Fibroblast of upper back skin (primary cell): Measurements from ENCODE around the gene PLVAP.

Experiments
- DNase-seq: peaks from one replicate; pipeline ENCODE4 v3.0.0-alpha.2; 2013

Gene PLVAP

DNA sequence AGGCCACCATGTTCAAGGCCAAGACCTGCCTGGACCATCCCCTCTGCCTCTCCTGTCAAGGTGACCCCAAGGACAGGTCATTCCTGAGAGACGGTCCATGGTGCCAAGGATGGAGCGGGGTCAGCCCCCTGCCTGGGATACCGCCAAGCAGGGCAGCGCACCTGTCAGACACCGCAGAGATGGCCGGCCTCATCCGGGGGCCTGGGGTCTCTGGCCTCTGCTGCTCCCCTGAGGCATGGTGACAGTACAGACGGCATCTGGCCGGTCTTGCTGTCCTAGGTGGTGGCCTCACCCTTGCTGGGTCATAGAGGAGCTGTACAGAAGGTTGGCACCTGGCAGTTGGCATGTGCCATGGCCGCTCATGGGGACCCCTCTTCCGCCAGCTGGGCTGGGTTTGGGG, 56.7 kb downstream of the PLVAP start:
- no peak for DNase-seq

GRCh38 chr19:17319473-17320238, 57.5 kb downstream of the PLVAP start:
- no peak for DNase-seq

GRCh38 chr19:17318966-17319365, 58.2 kb downstream of the PLVAP start:
- no peak for DNase-seq

- no peak for DNase-seq
Measured at GRCh38 chr19:17314007-17314593, 63.0 kb downstream of the PLVAP start.

DNA sequence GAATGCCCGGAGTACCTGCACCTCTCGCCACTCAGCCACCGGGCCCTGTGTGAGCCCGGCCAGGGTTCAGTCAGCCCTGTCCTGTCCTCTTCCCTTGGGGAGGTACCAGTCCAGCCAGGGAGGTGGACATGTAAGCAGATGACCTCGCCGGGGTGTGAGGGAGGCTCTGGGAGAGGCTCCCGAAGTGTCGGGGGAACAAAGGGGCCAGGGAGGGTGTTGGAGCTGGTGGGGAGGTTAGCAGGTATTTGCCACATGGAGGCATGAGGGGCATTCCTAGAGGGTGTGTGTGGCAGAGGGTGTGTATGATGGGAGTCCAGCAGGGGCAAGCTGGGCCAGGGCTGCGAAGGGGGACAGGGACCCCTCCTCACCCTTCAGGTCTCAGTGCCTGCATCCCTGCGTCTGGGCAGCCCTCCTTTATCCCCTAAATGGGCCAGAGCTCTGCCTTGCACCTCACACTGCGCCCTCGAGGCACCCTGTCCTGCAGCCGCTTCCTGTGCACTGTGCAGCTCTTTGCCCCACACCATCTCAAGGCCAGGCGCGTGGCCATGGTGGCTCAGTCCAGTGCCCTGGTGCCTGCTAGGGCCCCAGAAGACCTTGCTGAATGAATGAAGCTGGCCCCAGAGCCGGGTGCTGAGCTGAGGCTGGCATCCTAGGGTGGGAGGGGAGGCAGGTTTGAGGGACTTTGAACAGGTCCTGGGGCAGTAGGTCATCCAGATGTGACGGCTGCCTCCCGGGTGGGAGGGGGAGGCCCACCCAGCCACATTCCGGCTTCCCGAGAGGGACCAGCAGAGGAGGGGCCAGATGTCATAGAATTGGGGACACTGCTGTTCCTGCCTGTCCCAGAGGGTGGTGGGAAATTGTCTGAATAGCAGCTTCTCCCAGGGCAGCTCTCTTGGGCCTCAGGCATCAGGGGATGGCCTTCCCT, 64.7 kb downstream of the PLVAP start:
- no peak for DNase-seq

- DNase-seq: peak; percentile 55
Measured at GRCh38 chr19:17311455-17312188, 65.5 kb downstream of the PLVAP start.

GRCh38 chr19:17309965-17310461, 67.1 kb downstream of the PLVAP start:
- DNase-seq: no peak

DNA sequence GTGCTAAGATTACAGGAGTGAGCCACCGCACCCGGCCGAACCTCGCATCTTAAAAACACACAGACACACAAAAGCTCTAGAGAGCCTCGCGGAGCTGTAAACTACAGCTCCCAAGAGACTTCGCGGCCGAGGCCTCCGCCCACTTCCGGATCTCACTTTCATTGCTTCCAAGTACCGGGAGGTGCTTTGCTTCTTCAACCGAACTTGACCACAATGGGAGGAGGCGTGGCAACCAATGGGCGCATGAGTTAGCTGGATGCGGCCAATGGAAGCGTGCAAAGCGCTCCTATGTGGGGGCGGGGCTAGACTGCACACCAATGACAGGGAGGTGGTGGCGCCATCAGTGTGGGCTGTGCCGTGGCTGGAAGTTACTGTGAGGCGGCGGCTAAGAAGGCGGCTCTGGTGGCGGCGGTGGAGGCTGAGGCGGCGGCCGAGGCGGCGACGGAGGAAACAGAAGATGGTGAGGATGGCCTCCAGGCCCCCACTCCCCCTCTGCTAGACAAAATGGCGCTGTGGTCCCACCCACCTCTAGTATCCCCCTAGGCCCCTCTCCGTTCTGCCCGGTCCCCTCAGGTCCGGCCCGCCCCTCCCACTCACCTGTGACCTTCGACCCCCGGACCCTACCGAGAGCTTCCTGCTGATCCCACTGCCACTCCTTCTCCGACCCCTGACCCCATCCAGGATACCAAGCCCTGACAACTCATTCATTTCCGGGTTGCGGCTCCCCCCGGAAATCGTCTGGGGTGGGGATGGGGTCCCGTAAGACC, 67.8 kb downstream of the PLVAP start, which contains the start of gene DDA1:
Gene DDA1 (plus strand): TSS at position 366 of the 767 bp plus-strand sequence. CDS start 92 bp downstream, at position 458.
- DNase-seq: peak; percentile 100

- no peak for DNase-seq
Measured at GRCh38 chr19:17307876-17308377, 69.2 kb downstream of the PLVAP start.

GRCh38 chr19:17306285-17306714, 70.8 kb downstream of the PLVAP start:
- no peak for DNase-seq

DNA sequence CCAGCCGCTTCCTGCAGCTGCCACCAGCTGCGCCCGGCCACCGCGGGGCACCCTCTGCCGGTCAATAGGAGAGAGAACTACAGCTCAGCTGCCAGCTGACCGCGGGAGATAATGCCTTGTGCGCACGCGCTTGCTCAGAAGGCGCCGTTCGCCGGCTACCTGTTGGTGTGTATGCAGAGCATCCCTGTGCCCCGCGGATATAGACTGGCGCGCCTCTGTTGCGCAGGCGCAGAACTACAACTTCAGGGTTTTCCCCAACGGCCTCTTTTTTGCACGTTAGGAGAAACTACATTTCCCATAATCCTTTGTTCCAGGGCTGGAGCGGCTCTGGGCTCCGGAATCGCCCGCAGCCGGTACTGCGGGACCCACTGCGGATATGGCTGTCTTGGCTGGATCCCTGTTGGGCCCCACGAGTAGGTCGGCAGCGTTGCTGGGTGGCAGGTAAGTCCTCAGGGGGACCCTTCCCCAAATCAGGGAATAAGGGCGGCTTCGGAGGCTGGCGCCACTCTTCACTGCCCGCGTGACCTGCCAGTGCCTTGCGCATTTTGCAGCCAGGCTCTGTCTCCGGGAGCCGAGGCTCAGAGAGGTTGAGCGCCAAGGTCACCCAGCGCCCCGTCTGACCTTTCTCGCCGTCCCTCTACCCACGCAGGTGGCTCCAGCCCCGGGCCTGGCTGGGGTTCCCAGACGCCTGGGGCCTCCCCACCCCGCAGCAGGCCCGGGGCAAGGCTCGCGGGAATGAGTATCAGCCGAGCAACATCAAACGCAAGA, 71.4 kb downstream of the PLVAP start, which contains the start of gene MRPL34:
Gene MRPL34 (plus strand): TSS at position 356 of the 768 bp plus-strand sequence. CDS start 21 bp downstream, at position 377.
- DNase-seq: peak; percentile 99

DNA sequence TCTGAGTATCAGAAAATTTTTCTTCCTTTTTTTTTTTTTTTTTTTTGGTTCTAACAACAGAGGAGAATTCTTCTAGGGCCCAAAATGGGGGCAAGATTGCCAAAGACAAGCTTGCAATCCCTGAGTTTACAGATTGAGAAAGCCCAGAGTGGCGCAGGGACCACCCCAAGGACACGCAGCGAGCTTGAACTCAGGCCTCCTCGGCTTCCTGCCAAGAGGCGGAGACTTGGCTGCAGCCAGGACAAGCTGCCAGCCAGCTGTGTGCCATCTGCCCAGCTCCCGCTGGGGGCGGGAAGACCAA, 72.0 kb downstream of the PLVAP start:
- no peak for DNase-seq

DNA sequence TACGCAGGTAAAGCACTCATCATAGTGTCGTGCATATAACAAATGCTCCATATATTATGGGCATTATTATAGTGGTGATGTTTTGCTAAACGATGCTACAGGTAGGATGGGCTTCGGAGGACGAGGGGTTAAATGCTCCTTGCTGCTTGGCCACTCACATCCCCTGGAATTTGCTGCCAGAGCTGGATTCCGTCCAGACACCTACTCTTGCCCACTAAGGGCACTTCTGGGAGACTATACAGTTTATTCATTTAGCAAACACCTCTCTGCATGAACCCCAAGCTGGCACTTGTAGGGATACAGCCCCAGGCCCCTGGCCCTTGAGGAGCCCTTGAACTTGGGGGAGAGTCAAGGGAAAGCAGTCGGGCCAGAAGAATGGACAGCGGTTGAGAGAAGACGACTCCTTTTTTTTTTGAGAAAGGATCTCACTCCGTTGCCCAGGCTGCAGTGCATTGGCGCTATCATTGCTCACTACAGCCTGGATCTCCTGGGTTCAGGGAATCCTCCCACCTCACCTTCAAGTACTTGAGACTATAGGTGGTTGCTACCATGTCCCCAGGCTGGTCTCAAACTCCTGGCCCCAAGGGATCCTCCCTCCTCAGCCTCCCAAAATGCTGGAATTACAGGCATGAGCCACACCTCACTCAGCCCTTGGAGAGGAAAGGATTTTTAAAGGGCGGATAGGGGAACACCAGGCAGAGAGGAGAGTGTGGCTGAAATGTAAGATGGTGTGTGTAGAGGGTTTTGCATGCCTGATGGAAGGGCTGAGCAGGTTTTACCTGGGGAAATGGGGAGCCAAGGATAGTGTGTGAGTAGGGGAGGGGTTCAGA, 72.5 kb downstream of the PLVAP start:
- DNase-seq: no peak

GRCh38 chr19:17303940-17304267, 73.2 kb downstream of the PLVAP start:
- DNase-seq: no peak

GRCh38 chr19:17303167-17303939, 73.8 kb downstream of the PLVAP start, which contains the start of gene ABHD8:
ABHD8 (minus strand) TSS chr19:17303425; CDS start chr19:17301616, 1,809 bp downstream.
- peak; percentile 94 for DNase-seq

DNA sequence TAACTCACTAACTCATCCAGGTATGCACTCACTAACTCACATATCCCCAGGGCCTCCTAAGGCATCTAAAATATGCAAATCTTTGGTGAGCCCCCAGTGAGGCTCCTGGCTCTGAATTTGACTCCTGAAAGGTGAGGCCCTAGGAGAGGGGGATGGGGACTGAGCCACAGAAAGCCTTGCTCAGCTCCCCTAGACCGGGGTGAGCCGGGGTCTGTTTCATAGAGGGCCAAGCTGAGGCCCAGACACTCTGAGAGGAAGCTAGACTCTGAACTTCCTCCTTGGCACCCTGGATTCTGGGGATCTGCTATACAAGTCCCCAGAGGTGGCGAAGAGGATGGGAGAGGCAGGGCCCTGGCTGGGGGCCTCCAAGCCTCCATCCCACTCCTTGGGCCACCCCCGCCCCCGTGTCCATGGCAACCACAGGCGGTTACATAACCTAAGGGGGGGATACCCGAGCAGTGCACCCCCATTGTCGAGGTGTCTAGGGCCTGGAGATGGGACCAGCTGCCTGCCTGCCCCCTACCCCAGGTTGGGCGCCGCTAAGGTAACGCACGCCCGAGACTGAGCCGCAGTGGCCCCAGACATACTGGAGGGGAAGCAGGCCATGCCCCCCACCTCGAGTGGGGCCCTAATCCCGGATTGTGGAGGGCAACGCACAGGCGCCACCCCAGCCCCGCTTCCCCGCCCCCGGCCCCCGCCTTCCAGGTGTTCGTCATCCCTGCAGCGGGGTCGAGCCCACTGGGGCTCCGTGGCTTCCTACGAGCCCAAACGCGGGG, 74.6 kb downstream of the PLVAP start:
- DNase-seq: no peak
